VCaP (cell line): ENCODE measurements around the gene COL9A3.

ENCODE experiments used
- H3K27ac ChIP-seq: fragments of 450-650 bp; 2 replicates; pipeline ENCODE4 v1.5.1; 2017
- TF ChIP-seq, protein P1 (sequence below): fragments of 450-650 bp; conservative IDR thresholded peaks from 2 replicates; pipeline ENCODE4 v1.5.1; 2017; ENCODE audit warnings: mild to moderate bottlenecking, moderate library complexity

COL9A3 gene

DNA sequence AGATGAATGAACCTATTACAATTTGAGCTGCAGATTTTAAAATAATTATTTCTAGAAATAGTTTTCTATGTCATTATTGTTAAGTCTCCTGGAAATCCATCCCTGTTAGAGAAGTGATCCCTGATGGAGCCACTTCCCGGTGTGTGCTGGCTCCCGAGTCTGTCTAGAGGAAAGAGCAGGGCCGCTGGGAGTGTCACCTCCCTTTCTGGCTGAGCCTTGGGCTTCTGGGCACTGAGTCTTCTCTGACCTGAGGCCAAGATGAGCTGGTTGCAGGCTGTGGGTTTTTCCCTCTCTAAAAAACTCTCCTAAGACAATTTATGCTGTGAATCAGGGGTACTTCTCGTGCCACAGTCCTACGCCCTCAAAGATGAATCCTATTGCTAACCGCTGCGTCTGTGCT, 73.6 kb downstream of the COL9A3 start:
- H3K27ac ChIP-seq = no peak overlapping the region
- TF ChIP-seq, protein P1, sequence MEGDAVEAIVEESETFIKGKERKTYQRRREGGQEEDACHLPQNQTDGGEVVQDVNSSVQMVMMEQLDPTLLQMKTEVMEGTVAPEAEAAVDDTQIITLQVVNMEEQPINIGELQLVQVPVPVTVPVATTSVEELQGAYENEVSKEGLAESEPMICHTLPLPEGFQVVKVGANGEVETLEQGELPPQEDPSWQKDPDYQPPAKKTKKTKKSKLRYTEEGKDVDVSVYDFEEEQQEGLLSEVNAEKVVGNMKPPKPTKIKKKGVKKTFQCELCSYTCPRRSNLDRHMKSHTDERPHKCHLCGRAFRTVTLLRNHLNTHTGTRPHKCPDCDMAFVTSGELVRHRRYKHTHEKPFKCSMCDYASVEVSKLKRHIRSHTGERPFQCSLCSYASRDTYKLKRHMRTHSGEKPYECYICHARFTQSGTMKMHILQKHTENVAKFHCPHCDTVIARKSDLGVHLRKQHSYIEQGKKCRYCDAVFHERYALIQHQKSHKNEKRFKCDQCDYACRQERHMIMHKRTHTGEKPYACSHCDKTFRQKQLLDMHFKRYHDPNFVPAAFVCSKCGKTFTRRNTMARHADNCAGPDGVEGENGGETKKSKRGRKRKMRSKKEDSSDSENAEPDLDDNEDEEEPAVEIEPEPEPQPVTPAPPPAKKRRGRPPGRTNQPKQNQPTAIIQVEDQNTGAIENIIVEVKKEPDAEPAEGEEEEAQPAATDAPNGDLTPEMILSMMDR = no peak
